DND-41 (cell line): ENCODE data around the gene OTX2.

ENCODE experiments used
- ATAC-seq: fragments of 200-7000 bp; cut with Tn5 transposase; 3 replicates; pipeline ENCODE4 v1.9.1; 2021; ENCODE audit warnings: low read depth; ENCODE audit not compliant: insufficient read depth
- DNase-seq: peaks from one replicate; pipeline ENCODE4 v3.0.0-alpha.2; 2020
- H2AFZ ChIP-seq: 2 replicates; pipeline ENCODE4 v1.6.0; 2012; ENCODE audit warnings: low read depth, low read length
- H3K27ac ChIP-seq: 2 replicates; pipeline ENCODE4 v1.5.1; 2012; ENCODE audit warnings: low read length, inconsistent platforms
- H3K27me3 ChIP-seq: fragments of 200-600 bp; sonication (generic); 2 replicates; pipeline ENCODE4 v1.6.0; 2012; ENCODE audit warnings: low read length, mild to moderate bottlenecking, inconsistent platforms; ENCODE audit not compliant: insufficient read depth, poor library complexity
- H3K36me3 ChIP-seq: 2 replicates; pipeline ENCODE4 v1.5.1; 2012; ENCODE audit warnings: low read length, inconsistent platforms; ENCODE audit not compliant: insufficient read depth
- H3K4me1 ChIP-seq: 2 replicates; pipeline ENCODE4 v1.5.1; 2012; ENCODE audit warnings: mild to moderate bottlenecking, low read length; ENCODE audit not compliant: insufficient read depth
- H3K4me2 ChIP-seq: 2 replicates; pipeline ENCODE4 v1.6.0; 2012; ENCODE audit warnings: mild to moderate bottlenecking, moderate library complexity, low read length, inconsistent platforms; ENCODE audit not compliant: insufficient read depth
- H3K4me3 ChIP-seq, 2 experiments: fragments of 200-600 bp in 1 of 2; shearing (Covaris generic) in 1 of 2; 2 replicates each; pipeline ENCODE4 v1.5.1; 2012 to 2016; ENCODE audit warnings: inconsistent platforms in 2 of 2, low read length in 2 of 2, mild to moderate bottlenecking in 2 of 2, low read depth in 1 of 2, moderate library complexity in 1 of 2
- H3K79me2 ChIP-seq: 2 replicates; pipeline ENCODE4 v1.6.0; 2012; ENCODE audit warnings: low read length, inconsistent platforms; ENCODE audit not compliant: insufficient read depth
- H3K9ac ChIP-seq: 2 replicates; pipeline ENCODE4 v1.6.0; 2012; ENCODE audit warnings: low read depth, mild to moderate bottlenecking, inconsistent platforms, low read length, moderate library complexity
- H3K9me3 ChIP-seq: 2 replicates; pipeline ENCODE4 v1.5.1; 2012; ENCODE audit warnings: low read length, moderate library complexity, mild to moderate bottlenecking, inconsistent platforms; ENCODE audit not compliant: insufficient read depth, severe bottlenecking
- H4K20me1 ChIP-seq: 2 replicates; pipeline ENCODE4 v1.6.0; 2012; ENCODE audit warnings: low read length; ENCODE audit not compliant: insufficient read depth
- EZH2 ChIP-seq: IDR thresholded peaks from 3 replicates; pipeline ENCODE4 v1.6.1; 2012; ENCODE audit warnings: borderline replicate concordance, low read depth, mild to moderate bottlenecking, moderate library complexity, low read length, inconsistent platforms; ENCODE audit not compliant: severe bottlenecking
- TF ChIP-seq, protein P1 (sequence below): IDR thresholded peaks from 2 replicates; pipeline ENCODE4 v1.5.1; 2012; ENCODE audit warnings: borderline replicate concordance, low read length, moderate library complexity, mild to moderate bottlenecking; ENCODE audit not compliant: poor library complexity, severe bottlenecking; ENCODE audit errors: extremely low read depth

OTX2 gene

DNA sequence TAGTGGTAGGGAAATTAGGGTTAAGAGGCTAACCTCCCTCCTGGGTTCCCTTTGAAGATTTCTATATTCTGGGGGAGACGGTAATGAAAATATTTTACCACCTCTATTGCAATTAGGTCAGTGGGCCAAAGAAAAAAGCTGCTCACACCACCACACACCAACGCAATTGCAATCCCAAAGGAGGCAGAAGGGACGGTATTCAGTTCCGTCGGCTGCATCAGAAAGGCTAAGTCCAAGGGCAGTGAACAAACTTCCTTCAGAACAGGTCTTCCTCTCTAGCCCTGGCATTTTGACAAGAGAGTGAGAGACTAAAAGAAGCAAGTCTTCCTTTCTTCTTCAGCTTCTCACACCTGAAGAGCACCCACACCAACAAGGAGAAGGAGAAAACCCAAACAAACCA is 51.2 kb downstream of the OTX2 start:
- no peak overlapping the region for H3K27ac ChIP-seq
- no peak for DNase-seq
- H2AFZ ChIP-seq, result no peak overlapping the region

DNA sequence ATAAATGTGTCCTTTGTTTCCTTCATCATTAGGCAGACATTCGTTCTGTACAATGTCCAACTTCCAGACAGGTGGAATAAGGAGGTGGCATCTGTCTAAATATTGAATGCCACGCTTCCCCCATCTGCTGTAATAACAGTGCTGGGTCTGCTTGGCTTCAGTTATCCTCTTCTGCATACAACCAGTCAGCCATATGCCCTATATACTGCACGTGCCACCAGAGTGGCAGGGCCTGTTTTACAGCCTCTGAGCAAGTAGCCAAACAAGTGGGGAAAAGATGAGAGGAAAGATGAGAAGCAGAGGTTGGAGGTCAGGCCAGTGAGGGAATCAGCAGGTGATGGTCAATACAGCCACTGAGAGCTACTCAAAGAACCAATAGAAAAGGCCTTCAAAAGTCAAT is 55.4 kb downstream of the OTX2 start:
- DNase-seq (no peak), ATAC-seq (no peak)
- no peaks in the 10 kb centered on the region for H3K9me3 ChIP-seq
- H3K4me2 ChIP-seq, result no peak overlapping the region
- no peaks in the 10 kb centered on the region for H3K79me2 ChIP-seq
- no peak overlapping the region for H2AFZ ChIP-seq
- H3K27me3 ChIP-seq, result peaks cover 13% of the 10 kb centered on the region
- TF ChIP-seq EZH2, result no peak
- TF ChIP-seq, protein P1, sequence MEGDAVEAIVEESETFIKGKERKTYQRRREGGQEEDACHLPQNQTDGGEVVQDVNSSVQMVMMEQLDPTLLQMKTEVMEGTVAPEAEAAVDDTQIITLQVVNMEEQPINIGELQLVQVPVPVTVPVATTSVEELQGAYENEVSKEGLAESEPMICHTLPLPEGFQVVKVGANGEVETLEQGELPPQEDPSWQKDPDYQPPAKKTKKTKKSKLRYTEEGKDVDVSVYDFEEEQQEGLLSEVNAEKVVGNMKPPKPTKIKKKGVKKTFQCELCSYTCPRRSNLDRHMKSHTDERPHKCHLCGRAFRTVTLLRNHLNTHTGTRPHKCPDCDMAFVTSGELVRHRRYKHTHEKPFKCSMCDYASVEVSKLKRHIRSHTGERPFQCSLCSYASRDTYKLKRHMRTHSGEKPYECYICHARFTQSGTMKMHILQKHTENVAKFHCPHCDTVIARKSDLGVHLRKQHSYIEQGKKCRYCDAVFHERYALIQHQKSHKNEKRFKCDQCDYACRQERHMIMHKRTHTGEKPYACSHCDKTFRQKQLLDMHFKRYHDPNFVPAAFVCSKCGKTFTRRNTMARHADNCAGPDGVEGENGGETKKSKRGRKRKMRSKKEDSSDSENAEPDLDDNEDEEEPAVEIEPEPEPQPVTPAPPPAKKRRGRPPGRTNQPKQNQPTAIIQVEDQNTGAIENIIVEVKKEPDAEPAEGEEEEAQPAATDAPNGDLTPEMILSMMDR, result no peak
- H3K27ac ChIP-seq, result no peak overlapping the region
- H3K4me1 ChIP-seq, result no peaks in the 10 kb centered on the region
- H3K36me3 ChIP-seq, result no peaks in the 10 kb centered on the region
- H3K4me3 ChIP-seq, result no peak overlapping the region
- H4K20me1 ChIP-seq, result no peaks in the 10 kb centered on the region
- no peak overlapping the region for H3K9ac ChIP-seq

More for the DNA sequence above, 51.2 kb downstream of the OTX2 start:
- no peak overlapping the region for H3K4me3 ChIP-seq
- peaks cover 8% of the 10 kb centered on the region for H3K27me3 ChIP-seq
- H3K4me2 ChIP-seq, result no peak overlapping the region
- no peak overlapping the region for H3K9ac ChIP-seq
- H3K79me2 ChIP-seq, result no peaks in the 10 kb centered on the region
- no peak for TF ChIP-seq EZH2
- TF ChIP-seq, protein P1, result no peak
- H3K36me3 ChIP-seq, result no peaks in the 10 kb centered on the region
- no peak for ATAC-seq
- no peaks in the 10 kb centered on the region for H3K4me1 ChIP-seq
- no peaks in the 10 kb centered on the region for H3K9me3 ChIP-seq
- H4K20me1 ChIP-seq, result no peaks in the 10 kb centered on the region

DNA sequence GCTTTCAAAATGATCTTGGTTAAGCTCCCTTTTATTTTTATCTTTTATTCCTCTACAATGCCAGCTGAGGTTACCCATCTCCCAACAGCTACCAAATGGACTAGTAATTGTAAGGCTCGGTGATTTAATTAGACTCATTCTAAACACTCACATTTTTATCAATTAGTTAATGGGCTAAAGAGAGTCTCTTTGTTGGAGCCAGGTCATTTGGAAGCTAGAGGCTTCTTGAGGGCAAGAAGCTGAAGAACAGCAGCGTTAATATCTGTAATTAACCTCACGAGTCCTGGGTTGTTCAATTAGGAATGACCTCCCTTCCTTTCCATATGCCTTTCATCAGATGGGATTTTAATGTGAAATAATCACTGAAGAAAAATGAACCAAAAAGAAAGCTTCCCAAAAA is 56.9 kb downstream of the OTX2 start:
- DNase-seq, result no peak
- Histone ChIP-seq H2AFZ (no peak overlapping the region), H3K4me1 (no peaks in the 10 kb centered on the region), H3K9ac (no peak overlapping the region), H3K79me2 (no peaks in the 10 kb centered on the region), H3K27ac (no peak overlapping the region), H3K9me3 (no peaks in the 10 kb centered on the region), H3K4me2 (no peak overlapping the region), H3K36me3 (no peaks in the 10 kb centered on the region), H4K20me1 (no peaks in the 10 kb centered on the region), H3K27me3 (peaks cover 13% of the 10 kb centered on the region), H3K4me3 (no peak overlapping the region)
- TF ChIP-seq, protein P1, result no peak
- TF ChIP-seq EZH2, result no peak
- no peak for ATAC-seq

DNA sequence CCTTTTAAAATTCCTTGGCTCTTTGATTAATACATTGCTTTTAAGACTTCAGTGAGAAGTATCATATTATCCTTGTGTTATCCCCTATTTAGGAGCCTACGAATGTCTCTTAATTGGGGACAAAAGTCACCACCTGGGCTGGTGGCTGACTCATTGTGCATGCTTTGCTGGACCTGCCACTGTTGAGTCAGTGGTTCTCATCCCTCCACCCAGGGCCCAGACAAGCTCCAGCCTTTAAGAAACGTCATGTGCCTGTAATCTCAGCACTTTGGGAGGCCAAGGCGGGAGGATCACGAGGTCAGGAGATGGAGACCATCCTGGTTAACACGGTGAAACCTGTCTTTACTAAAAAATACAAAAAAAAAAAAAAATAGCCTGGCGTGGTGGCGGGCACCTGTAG is 57.9 kb downstream of the OTX2 start:
- TF ChIP-seq EZH2, result no peak
- TF ChIP-seq, protein P1, result no peak
- H3K36me3 ChIP-seq, result no peaks in the 10 kb centered on the region
- H3K4me1 ChIP-seq, result no peaks in the 10 kb centered on the region
- H3K79me2 ChIP-seq, result no peaks in the 10 kb centered on the region
- no peaks in the 10 kb centered on the region for H4K20me1 ChIP-seq
- H3K4me3 ChIP-seq, result no peak overlapping the region
- no peak overlapping the region for H2AFZ ChIP-seq
- peaks cover 9% of the 10 kb centered on the region for H3K27me3 ChIP-seq
- H3K9me3 ChIP-seq, result no peaks in the 10 kb centered on the region
- no peak overlapping the region for H3K9ac ChIP-seq
- no peak for ATAC-seq
- H3K27ac ChIP-seq, result no peak overlapping the region
- DNase-seq, result no peak
- H3K4me2 ChIP-seq, result no peak overlapping the region
